H9 (cell line): ENCODE data around the gene AGMO. TPM values are rescaled to one million over a fixed set of nuclear protein-coding genes. Genes with fewer than 3 reads are reported as not detected.

Experiments
- DNase-seq: peaks from one replicate; pipeline ENCODE4 v3.0.0-alpha.2; 2017
- H2AFZ ChIP-seq: one replicate; pipeline ENCODE4 v1.6.1; 2013; ENCODE audit warnings: mild to moderate bottlenecking, low read length, control low read depth, moderate library complexity
- H2AK5ac ChIP-seq: 2 replicates; pipeline ENCODE4 v1.6.1; 2013; ENCODE audit warnings: low read length, control low read depth, mixed read lengths; ENCODE audit not compliant: insufficient read length
- H2BK120ac ChIP-seq: one replicate; pipeline ENCODE4 v1.6.1; 2013; ENCODE audit warnings: low read depth, mild to moderate bottlenecking, low read length, control low read depth, inconsistent platforms; ENCODE audit not compliant: poor library complexity, severe bottlenecking
- H2BK12ac ChIP-seq: 2 replicates; pipeline ENCODE4 v1.6.1; 2013; ENCODE audit warnings: low read length, control low read depth, mixed read lengths, low read depth; ENCODE audit not compliant: insufficient read length
- H2BK15ac ChIP-seq: 2 replicates; pipeline ENCODE4 v1.6.1; 2013; ENCODE audit warnings: low read depth, low read length, control low read depth
- H2BK20ac ChIP-seq: one replicate; pipeline ENCODE4 v1.6.1; 2013; ENCODE audit warnings: low read depth, mild to moderate bottlenecking, low read length, control low read depth, inconsistent platforms; ENCODE audit not compliant: poor library complexity, severe bottlenecking
- H2BK5ac ChIP-seq: 2 replicates; pipeline ENCODE4 v1.6.1; 2013; ENCODE audit warnings: low read length, control low read depth, mixed read lengths; ENCODE audit not compliant: insufficient read length
- H3K14ac ChIP-seq: 2 replicates; pipeline ENCODE4 v1.6.1; 2013; ENCODE audit warnings: low read length, control low read depth; ENCODE audit not compliant: insufficient read depth
- H3K18ac ChIP-seq: 2 replicates; pipeline ENCODE4 v1.6.1; 2013; ENCODE audit warnings: low read depth, mild to moderate bottlenecking, mixed read lengths, low read length, control low read depth; ENCODE audit not compliant: insufficient read length
- H3K23ac ChIP-seq: 2 replicates; pipeline ENCODE4 v1.6.1; 2013; ENCODE audit warnings: low read length, control low read depth, mixed read lengths, low read depth; ENCODE audit not compliant: insufficient read length
- H3K23me2 ChIP-seq: 2 replicates; pipeline ENCODE4 v1.6.1; 2013; ENCODE audit warnings: low read depth, mild to moderate bottlenecking, mixed read lengths, low read length, control low read depth; ENCODE audit not compliant: insufficient read length, poor library complexity, severe bottlenecking
- H3K27ac ChIP-seq: 2 replicates; pipeline ENCODE4 v1.5.1; 2013; ENCODE audit warnings: low read length, control low read depth, mixed read lengths, low read depth; ENCODE audit not compliant: insufficient read length
- H3K27me3 ChIP-seq: 2 replicates; pipeline ENCODE4 v1.6.1; 2013; ENCODE audit warnings: low read length, control low read depth, inconsistent platforms; ENCODE audit not compliant: insufficient read depth
- H3K4ac ChIP-seq: 2 replicates; pipeline ENCODE4 v1.6.1; 2013; ENCODE audit warnings: low read depth, mild to moderate bottlenecking, control low read depth, inconsistent platforms, low read length, moderate library complexity
- H3K4me1 ChIP-seq: 2 replicates; pipeline ENCODE4 v1.6.1; 2013; ENCODE audit warnings: low read length, control low read depth, inconsistent platforms; ENCODE audit not compliant: insufficient read depth
- H3K4me2 ChIP-seq: 2 replicates; pipeline ENCODE4 v1.6.1; 2013; ENCODE audit warnings: low read length, control low read depth, mixed read lengths; ENCODE audit not compliant: insufficient read length, insufficient read depth
- H3K56ac ChIP-seq: 2 replicates; pipeline ENCODE4 v1.6.1; 2013; ENCODE audit warnings: low read depth, mild to moderate bottlenecking, mixed read lengths, low read length, control low read depth; ENCODE audit not compliant: insufficient read length
- H3K79me1 ChIP-seq: 2 replicates; pipeline ENCODE4 v1.6.1; 2013; ENCODE audit warnings: low read depth, mild to moderate bottlenecking, moderate library complexity, low read length, control low read depth, inconsistent platforms; ENCODE audit not compliant: insufficient read depth, poor library complexity, severe bottlenecking
- H3K79me2 ChIP-seq: 2 replicates; pipeline ENCODE4 v1.6.1; 2013; ENCODE audit warnings: low read length, control low read depth, inconsistent platforms; ENCODE audit not compliant: insufficient read depth
- H3K9ac ChIP-seq: 2 replicates; pipeline ENCODE4 v1.6.1; 2013; ENCODE audit warnings: low read length, control low read depth, mixed read lengths; ENCODE audit not compliant: insufficient read length; ENCODE audit errors: extremely low read depth
- H3K9me3 ChIP-seq: one replicate; pipeline ENCODE4 v1.6.1; 2013; ENCODE audit warnings: low read depth, low read length, inconsistent platforms; ENCODE audit not compliant: control insufficient read depth
- H3T11ph ChIP-seq: one replicate; pipeline ENCODE4 v1.6.1; 2013; ENCODE audit warnings: mild to moderate bottlenecking, low read length, control low read depth, inconsistent platforms
- H4K20me1 ChIP-seq: one replicate; pipeline ENCODE4 v1.6.1; 2013; ENCODE audit not compliant: control insufficient read depth, insufficient read length, insufficient read depth
- H4K5ac ChIP-seq: 2 replicates; pipeline ENCODE4 v1.6.1; 2013; ENCODE audit warnings: low read depth, mild to moderate bottlenecking, mixed read lengths, low read length, control low read depth; ENCODE audit not compliant: insufficient read length
- H4K8ac ChIP-seq: replicated peaks from 2 replicates; pipeline ENCODE4 v1.6.1; 2013; ENCODE audit warnings: low read length, control low read depth, mixed read lengths, low read depth; ENCODE audit not compliant: insufficient read length
- H4K91ac ChIP-seq: 2 replicates; pipeline ENCODE4 v1.6.1; 2013; ENCODE audit warnings: low read depth, mild to moderate bottlenecking, moderate library complexity, mixed read lengths, low read length, control low read depth; ENCODE audit not compliant: insufficient read length
- H3K27ac Mint-ChIP-seq, 3 experiments: 2 replicates in 2 of 3; 3 replicates in 1 of 3; pipeline ENCODE4 v1.8.0; 2020 to 2021; ENCODE audit warnings: mixed read lengths in 3 of 3, mild to moderate bottlenecking in 1 of 3, moderate library complexity in 1 of 3
- H3K27me3 Mint-ChIP-seq: 2 replicates; pipeline ENCODE4 v1.8.0; 2021; ENCODE audit warnings: low read depth, mild to moderate bottlenecking, moderate library complexity, mixed read lengths
- H3K36me3 Mint-ChIP-seq, 3 experiments: 2 replicates in 2 of 3; 3 replicates in 1 of 3; pipeline ENCODE4 v1.8.0; 2020 to 2021; ENCODE audit warnings: low read depth in 3 of 3, mixed read lengths in 3 of 3; ENCODE audit not compliant: insufficient read depth in 1 of 3
- H3K4me1 Mint-ChIP-seq, 2 experiments: 2 replicates each; pipeline ENCODE4 v1.8.0; 2020; ENCODE audit warnings: mixed read lengths in 2 of 2
- H3K4me3 Mint-ChIP-seq, 2 experiments: 2 replicates in 1 of 2; 3 replicates in 1 of 2; pipeline ENCODE4 v1.8.0; 2020 to 2021; ENCODE audit warnings: mild to moderate bottlenecking in 2 of 2, mixed read lengths in 2 of 2, moderate library complexity in 1 of 2
- H3K9me3 Mint-ChIP-seq, 2 experiments: 2 replicates in 1 of 2; 3 replicates in 1 of 2; pipeline ENCODE4 v1.8.0; 2020; ENCODE audit warnings: mild to moderate bottlenecking in 2 of 2, mixed read lengths in 2 of 2, moderate library complexity in 1 of 2
- CTCF ChIP-seq: fragments of 200-600 bp; sonication (generic); conservative IDR thresholded peaks from 3 replicates; pipeline ENCODE4 v1.8.0; 2021; ENCODE audit warnings: antibody characterized with exemption, mild to moderate bottlenecking
- WGBS: extraction: QIAGEN DNeasy Blood & Tissue Kit; methylation state at CpG from one replicate; pipeline ENCODE4 v1.1.7; 2013; ENCODE audit warnings: missing lambda C conversion rate, low lambda C conversion rate, mixed read lengths; ENCODE audit not compliant: insufficient read length; ENCODE audit errors: extremely low coverage; 5-methylcytosine and 5-hydroxymethylcytosine counted together
- total RNA-seq: library from RNA; stranded (reverse); gene quantifications from 2 replicates; pipeline ENCODE4 v1.2.1, GENCODE V29; 2021

AGMO gene
- total RNA-seq, 1 experiment from 2014 or later = 0.70 TPM

- H3K9me3 ChIP-seq = no peaks in the 10 kb centered on the region
Observed at GRCh38 chr7:15543256-15543655, 18.6 kb downstream of the AGMO start.

More at GRCh38 chr7:15543256-15543655, 18.6 kb downstream of the AGMO start:
- Histone ChIP-seq H2BK15ac (no peak overlapping the region), H3K27me3 (no peaks in the 10 kb centered on the region), H3K4ac (no peak overlapping the region), H2AFZ (no peak overlapping the region), H3K23ac (no peak overlapping the region), H3K79me2 (no peaks in the 10 kb centered on the region), H3K4me2 (no peak overlapping the region), H3K14ac (no peak overlapping the region), H2AK5ac (no peak overlapping the region), H4K91ac (no peak overlapping the region), H3K23me2 (no peaks in the 10 kb centered on the region), H4K20me1 (no peaks in the 10 kb centered on the region), H3K79me1 (no peaks in the 10 kb centered on the region), H3K27ac (no peak overlapping the region), H3K4me1 (0 out of 2 replicates have a peak, but pooled peaks cover 5% of the 10 kb centered on the region), H2BK12ac (no peak overlapping the region), H3K18ac (no peak overlapping the region), H2BK5ac (no peak overlapping the region), H4K5ac (no peak overlapping the region), H2BK120ac (no peak overlapping the region), H3K9ac (no peak overlapping the region), H2BK20ac (no peak overlapping the region), H3K56ac (no peak overlapping the region), H3T11ph (no peak overlapping the region), H4K8ac (no peak overlapping the region)
- Mint-ChIP-seq H3K27me3 (no peaks in the 10 kb centered on the region), H3K27ac (no peak overlapping the region), H3K4me1 (peaks cover 8 to 10% of the 10 kb centered on the region in 2 experiments), H3K36me3 (peaks cover 0 to 3% (median 0%) of the 10 kb centered on the region in 3 experiments; a peak in 4 of 7 replicates), H3K4me3 (no peak overlapping the region), H3K9me3 (peaks cover 8% of the 10 kb centered on the region in 2 experiments)
- WGBS = no CpG with 5 or more reads among the region's 1 CpG
- DNase-seq = no peak
- TF ChIP-seq CTCF = no peak
